K562 treated with DMSO at 1 percent for 48 hours (cell line): ENCODE data around the gene MYOM1. TPM values are rescaled to one million over a fixed set of nuclear protein-coding genes. Genes with fewer than 3 reads are reported as not detected.

Experiments used
- total RNA-seq: library from RNA; unstranded; fragments of 300-600 nt; gene quantifications from 2 replicates; pipeline ENCODE4 v1.2.3, GENCODE V29; 2022; ENCODE audit warnings: low replicate concordance; ENCODE audit errors: extremely low read depth

MYOM1 gene
- not detected in 2 replicates for total RNA-seq

DNA sequence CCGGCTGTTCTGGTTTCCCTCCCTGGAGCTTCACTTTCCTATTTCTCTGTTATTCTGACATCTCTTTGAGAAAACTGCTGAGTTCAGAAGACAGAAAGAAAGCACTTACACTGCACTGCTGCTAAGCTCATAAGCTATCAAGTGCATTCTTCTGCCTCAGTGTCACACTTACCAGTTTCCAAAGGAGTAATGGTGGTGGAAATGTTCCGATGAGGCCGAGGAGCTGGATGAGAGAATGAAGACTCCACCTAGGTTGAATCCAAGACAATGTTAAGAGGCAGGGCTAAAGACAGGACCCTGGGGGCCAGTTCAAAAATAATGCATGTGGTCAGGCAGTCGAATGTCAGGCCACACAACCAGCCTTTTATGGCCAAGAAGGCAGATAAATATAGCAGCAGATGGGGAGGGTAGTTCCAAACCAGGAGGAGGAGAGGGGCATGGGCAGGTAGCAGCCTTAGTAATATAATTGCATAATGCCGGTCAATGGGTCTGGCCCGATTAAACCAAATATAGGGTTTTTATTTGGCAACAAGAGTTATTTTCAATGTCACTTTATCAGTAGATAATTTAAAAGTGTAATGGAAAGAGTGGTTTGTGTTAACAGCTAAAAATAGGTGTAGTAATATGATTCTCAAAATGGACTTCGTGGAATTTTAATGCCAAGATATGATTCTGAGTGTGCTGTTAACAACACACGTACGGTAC lies at the start of gene MYOM1:
MYOM1 (minus strand) TSS at position 338 of the 705 bp plus-strand sequence. CDS start 4,745 bp downstream, outside the sequence.

DNA sequence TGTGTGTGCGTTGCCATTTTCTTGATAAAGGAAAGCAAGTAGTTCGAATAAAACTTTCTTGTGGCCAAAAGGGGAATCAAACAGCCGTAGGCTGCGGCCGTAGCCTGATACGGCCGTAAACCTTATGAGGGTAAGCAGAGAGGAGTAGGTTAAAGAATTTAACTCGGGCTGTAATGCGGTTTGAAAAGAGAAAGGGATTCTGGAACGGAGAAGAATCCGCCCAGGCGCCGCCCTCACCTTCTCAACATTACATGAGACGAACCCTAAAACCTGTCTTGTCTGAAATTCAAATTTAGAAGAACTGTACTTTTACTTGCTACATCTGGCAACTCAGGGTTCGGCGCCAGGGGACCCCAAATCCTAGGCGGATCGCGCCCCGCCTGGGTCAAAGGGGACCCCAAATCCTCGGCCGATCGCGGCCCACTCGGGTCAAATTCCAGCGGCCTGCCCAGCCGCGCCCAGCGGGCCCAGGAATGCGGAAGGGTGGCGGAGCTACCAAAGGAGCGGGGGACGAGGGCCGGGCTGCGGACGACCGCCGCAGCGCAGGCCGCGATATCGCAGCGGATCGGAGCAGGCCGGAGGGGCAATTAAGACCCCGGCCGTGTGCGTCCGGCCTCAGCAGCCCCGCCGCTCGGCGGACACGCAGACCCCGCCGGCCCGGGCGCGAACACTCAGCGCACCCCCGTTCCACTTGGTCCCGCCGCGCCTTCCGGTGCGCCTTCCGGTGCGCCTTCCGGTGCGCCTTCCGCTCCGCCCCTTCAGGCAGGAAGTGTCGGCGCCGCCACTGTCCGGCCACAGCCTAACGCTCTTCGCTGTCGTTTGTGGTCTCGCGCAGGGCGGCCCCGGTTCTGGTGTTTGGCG lies 41.8 kb upstream of the MYOM1 start, which contains the start of gene MYL12B:
MYL12B (plus strand) TSS at position 761 of the 861 bp plus-strand sequence. CDS start 10,766 bp downstream, outside the sequence.

DNA sequence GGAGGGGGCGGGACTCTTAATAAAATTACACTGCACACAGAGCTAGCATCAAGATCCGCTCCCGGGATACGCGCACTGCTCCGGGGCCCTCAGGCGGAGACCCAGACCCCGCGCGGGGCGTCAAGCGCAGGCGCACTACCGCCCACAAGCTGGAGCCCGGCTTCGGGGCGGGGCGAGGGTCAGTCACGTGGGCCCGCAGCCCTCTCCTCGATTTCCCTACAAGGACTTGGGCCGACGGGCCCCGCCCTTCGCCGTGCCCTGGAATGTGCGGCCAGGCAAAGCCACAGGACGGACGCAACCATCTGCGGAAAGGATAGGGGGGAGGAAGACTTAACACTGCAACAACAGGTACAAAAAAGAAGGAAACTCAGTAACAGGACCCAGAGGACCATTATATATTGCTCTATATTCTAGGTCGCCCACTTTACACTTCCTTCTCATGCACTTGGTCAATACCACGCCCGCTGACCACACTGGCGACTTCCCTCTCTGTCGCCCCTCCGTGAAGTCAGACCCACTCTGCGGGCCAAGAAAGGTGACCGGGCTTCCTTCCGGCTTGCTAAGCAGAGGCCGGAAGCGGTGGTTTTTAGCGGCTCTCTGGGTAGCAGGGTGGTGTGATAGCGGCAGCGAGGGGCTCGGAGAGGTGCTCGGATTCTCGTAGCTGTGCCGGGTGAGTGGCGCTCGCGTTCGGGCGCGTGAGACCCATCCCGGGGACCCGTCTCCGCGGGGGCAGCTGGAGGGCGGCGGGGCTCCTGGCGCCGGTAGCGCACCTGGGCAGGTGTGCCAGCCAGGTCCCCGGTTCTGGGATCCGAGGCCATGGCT lies 27.7 kb upstream of the MYOM1 start, which contains the start of gene MYL12A:
MYL12A (plus strand) TSS at position 562 of the 822 bp plus-strand sequence. CDS start 5,447 bp downstream, outside the sequence.

Other genes with a start within 250 kb of the MYOM1 start
- gene LPIN2, start 206.8 kb downstream of the MYOM1 start, total RNA-seq, result not detected in 2 replicates
- gene MYL12A, start 27.8 kb upstream of the MYOM1 start, total RNA-seq, result not detected in 2 replicates
- gene MYL12B, start 42.2 kb upstream of the MYOM1 start, total RNA-seq, result 386 TPM in 1 of 2 replicates, not detected in the other
- gene TGIF1, start 230.2 kb upstream of the MYOM1 start, total RNA-seq, result not detected in 2 replicates